K562 (cell line): ENCODE data around the gene FOSL2. TPM values are rescaled to one million over a fixed set of nuclear protein-coding genes. Genes with fewer than 3 reads are reported as not detected.
A peak's percentile ranks its signal among the peaks of the same experiment; 100 is the strongest.

Experiments used
- CCAR2 ChIP-seq: fragments of 200-400 bp; formaldehyde crosslinking; IDR thresholded peaks from 2 replicates; pipeline ENCODE4 v1.6.1; 2017; ENCODE audit warnings: mild to moderate bottlenecking, low read depth, low read length
- EZH2 ChIP-seq: IDR thresholded peaks from 2 replicates; pipeline ENCODE4 v1.6.1; 2012; ENCODE audit warnings: low read depth, mild to moderate bottlenecking, inconsistent platforms, low read length, borderline replicate concordance
- HDGF ChIP-seq: fragments of 450-650 bp; IDR thresholded peaks from 2 replicates; pipeline ENCODE4 v1.6.1; 2016
- HMG20A ChIP-seq: fragments of 450-650 bp; formaldehyde crosslinking; conservative IDR thresholded peaks from 2 replicates; pipeline ENCODE4 v1.4.0; 2020; ENCODE audit warnings: mild to moderate bottlenecking, mixed read lengths
- HOXB6 ChIP-seq: fragments of 250-450 bp; sonication (Bioruptor Pico); IDR thresholded peaks from 2 replicates; pipeline ENCODE4 v1.5.1; 2022; ENCODE audit warnings: mild to moderate bottlenecking, borderline replicate concordance
- KAT7 ChIP-seq: sonication (generic); formaldehyde crosslinking; IDR thresholded peaks from 2 replicates; pipeline ENCODE4 v1.8.0; 2022; ENCODE audit warnings: missing genetic modification reagents, mild to moderate bottlenecking, borderline replicate concordance
- MTA1 ChIP-seq: fragments of 450-650 bp; IDR thresholded peaks from 2 replicates; pipeline ENCODE4 v1.6.1; 2017; ENCODE audit warnings: borderline replicate concordance
- NR2C2 ChIP-seq, 2 experiments: fragments of 200-800 bp in 1 of 2; sonication (Bioruptor generic) in 1 of 2; sonication (generic) in 1 of 2; formaldehyde crosslinking in 1 of 2; IDR thresholded peaks; 2 replicates each; pipeline versions ENCODE4 v1.6.1 to v1.8.0; 2016 to 2022; ENCODE audit warnings: mild to moderate bottlenecking in 1 of 2, missing compliant biosample characterization in 1 of 2, missing genetic modification characterization in 1 of 2, missing genetic modification reagents in 1 of 2
- POLR3A ChIP-seq: IDR thresholded peaks from 2 replicates; pipeline ENCODE4 v1.6.1; 2011; ENCODE audit warnings: borderline replicate concordance, mild to moderate bottlenecking, moderate library complexity; ENCODE audit not compliant: insufficient read length, insufficient read depth; ENCODE audit errors: extremely low read depth
- RBFOX2 ChIP-seq: fragments of 200-400 bp; formaldehyde crosslinking; IDR thresholded peaks from 2 replicates; pipeline ENCODE4 v1.6.1; 2017; ENCODE audit warnings: low read depth, mild to moderate bottlenecking, low read length, moderate library complexity
- RBM14 ChIP-seq: fragments of 200-400 bp; formaldehyde crosslinking; IDR thresholded peaks from 2 replicates; pipeline ENCODE4 v1.6.1; 2018; ENCODE audit warnings: low read depth, mild to moderate bottlenecking, low read length, moderate library complexity, borderline replicate concordance; ENCODE audit not compliant: insufficient read depth
- SMARCB1 ChIP-seq: IDR thresholded peaks from 2 replicates; pipeline ENCODE4 v1.6.1; 2011; ENCODE audit warnings: improper control_type of control experiment, low read depth; ENCODE audit not compliant: insufficient read length
- STAG1 ChIP-seq: sonication (generic); formaldehyde crosslinking; IDR thresholded peaks from 2 replicates; pipeline ENCODE4 v1.5.0; 2020; ENCODE audit warnings: missing genetic modification reagents, borderline replicate concordance
- ZNF124 ChIP-seq: sonication (generic); formaldehyde crosslinking; IDR thresholded peaks from 2 replicates; pipeline ENCODE4 v1.8.1; 2022; ENCODE audit warnings: missing genetic modification reagents
- ZNF174 ChIP-seq: fragments of 250-450 bp; sonication (Bioruptor Pico); IDR thresholded peaks from 2 replicates; pipeline ENCODE4 v1.4.0; 2020; ENCODE audit warnings: mild to moderate bottlenecking
- ZNF175 ChIP-seq: fragments of 200-800 bp; sonication (Bioruptor generic); IDR thresholded peaks from 2 replicates; pipeline ENCODE4 v1.6.1; 2016; ENCODE audit warnings: low read depth, mild to moderate bottlenecking, missing genetic modification characterization, missing compliant biosample characterization
- ZNF561 ChIP-seq: fragments of 450-650 bp; formaldehyde crosslinking; conservative IDR thresholded peaks from 2 replicates; pipeline ENCODE4 v1.4.0; 2020; ENCODE audit warnings: mild to moderate bottlenecking, moderate library complexity
- ZNF76 ChIP-seq: fragments of 250-450 bp; sonication (Bioruptor Pico); IDR thresholded peaks from 2 replicates; pipeline ENCODE4 v1.4.0; 2020; ENCODE audit warnings: mild to moderate bottlenecking, moderate library complexity, borderline replicate concordance
- ZNF785 ChIP-seq: fragments of 250-450 bp; sonication (Bioruptor Pico); IDR thresholded peaks from 2 replicates; pipeline ENCODE4 v1.4.0; 2020; ENCODE audit warnings: mild to moderate bottlenecking
- polyA plus RNA-seq, 8 experiments: library from polyadenylated mRNA; depleted of rRNA in 4 of 8; stranded (reverse) in 5 of 8; unstranded in 3 of 8; fragments of >200 nt; fragmentation: Nextera tagmentation in 2 of 8; fragmentation: Illumina TruSeq in 1 of 8; extraction: Ambion mirVana in 2 of 8; extraction: Trizol in 1 of 8; gene quantifications; 2 replicates each; pipeline versions ENCODE4 v1.2.1 to v1.2.3, GENCODE V29; 2011 to 2014; ENCODE audit warnings: inconsistent platforms in 1 of 8, missing spikeins in 1 of 8
- total RNA-seq, 7 experiments: library from RNA; depleted of rRNA in 6 of 7; stranded (reverse); fragments of >200 nt in 6 of 7; fragmentation: Illumina TruSeq in 2 of 7; extraction: Trizol in 2 of 7; gene quantifications; 2 replicates each; pipeline versions ENCODE4 v1.2.1 to v1.2.3, GENCODE V29; 2011 to 2021; ENCODE audit warnings: low replicate concordance in 1 of 7
- TF ChIP-seq, protein P1 (sequence below): fragments of 450-650 bp; formaldehyde crosslinking; IDR thresholded peaks from 2 replicates; pipeline ENCODE4 v1.4.0; 2022; ENCODE audit warnings: mild to moderate bottlenecking, moderate library complexity
- TF ChIP-seq, protein P2 (sequence below): fragments of 250-450 bp; sonication (Bioruptor Pico); IDR thresholded peaks from 2 replicates; pipeline ENCODE4 v1.8.0; 2022; ENCODE audit warnings: moderate library complexity, mild to moderate bottlenecking, inconsistent platforms
- TF ChIP-seq, protein P3 (sequence below): sonication (generic); formaldehyde crosslinking; IDR thresholded peaks from 2 replicates; pipeline ENCODE4 v1.4.0; 2020; ENCODE audit warnings: mild to moderate bottlenecking, missing genetic modification reagents
- TF ChIP-seq, protein P4 (sequence below), 2 experiments: fragments of 450-650 bp; IDR thresholded peaks; 2 replicates each; pipeline ENCODE4 v1.6.1; 2016

FOSL2 gene
- total and polyA plus RNA-seq, 9 of the 15 experiments (the other 6 are each of a cell fraction or from before 2014, with no cell fraction given), result 0.04 to 2.9 (median 0.80) TPM

DNA sequence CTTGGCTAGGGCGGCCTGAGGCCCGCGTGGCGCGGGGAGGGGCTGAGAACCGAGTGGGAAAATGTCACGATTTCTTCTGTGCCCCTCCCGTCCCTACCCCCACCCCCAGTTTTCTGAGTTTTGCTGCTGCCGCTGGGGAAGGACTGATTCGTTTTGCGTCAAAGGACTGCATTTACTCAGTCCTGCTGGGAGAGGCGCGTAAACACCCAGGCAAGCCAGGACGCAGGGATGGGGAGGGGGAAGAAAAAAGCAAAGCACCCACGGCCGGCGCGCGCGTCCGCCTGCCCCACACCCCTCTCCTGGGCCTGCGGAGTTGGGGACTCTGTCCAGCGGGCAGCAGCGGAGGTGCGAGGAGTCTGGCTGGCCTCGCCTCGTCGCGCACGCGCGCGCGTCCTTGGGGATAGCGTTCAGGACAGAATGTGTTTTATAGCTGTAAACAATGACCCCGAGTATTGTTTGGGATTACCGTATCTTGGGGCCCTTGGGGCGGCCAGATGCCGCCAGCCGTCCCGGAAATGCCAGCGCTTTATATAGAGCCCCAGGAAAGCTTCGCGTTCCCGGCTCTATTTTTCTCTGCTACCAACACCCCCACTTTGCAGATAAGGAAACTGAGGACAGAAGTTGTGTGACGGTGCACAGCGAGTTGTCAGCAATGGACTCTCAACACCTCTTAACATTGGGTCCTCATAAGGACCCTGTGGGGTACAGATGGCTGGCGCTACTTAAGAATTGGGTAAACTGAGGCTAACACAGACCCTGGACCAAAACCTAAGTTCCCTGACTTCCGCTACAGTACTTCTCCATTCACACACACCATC, 1.7 kb upstream of the FOSL2 start (continued):
- TF ChIP-seq, protein P1, sequence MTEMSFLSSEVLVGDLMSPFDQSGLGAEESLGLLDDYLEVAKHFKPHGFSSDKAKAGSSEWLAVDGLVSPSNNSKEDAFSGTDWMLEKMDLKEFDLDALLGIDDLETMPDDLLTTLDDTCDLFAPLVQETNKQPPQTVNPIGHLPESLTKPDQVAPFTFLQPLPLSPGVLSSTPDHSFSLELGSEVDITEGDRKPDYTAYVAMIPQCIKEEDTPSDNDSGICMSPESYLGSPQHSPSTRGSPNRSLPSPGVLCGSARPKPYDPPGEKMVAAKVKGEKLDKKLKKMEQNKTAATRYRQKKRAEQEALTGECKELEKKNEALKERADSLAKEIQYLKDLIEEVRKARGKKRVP (CRISPR knock-in tag), result no peak
- TF ChIP-seq EZH2 (no peak), STAG1 (CRISPR knock-in tag) (no peak), RBFOX2 (peak; percentile 34), NR2C2 (CRISPR knock-in tag; IDR thresholded peaks at IDR 0.05) (0 out of 2 replicates have a peak, but pooled peaks have one; percentile 28), NR2C2 (tag; IDR thresholded peaks at IDR 0.05) (no peak; the same call in 1 of the 2 replicates), ZNF175 (CRISPR knock-in tag) (0 out of 2 replicates have a peak, but pooled peaks have one; percentile 58), ZNF76 (no peak), KAT7 (CRISPR knock-in tag) (no peak), HMG20A (CRISPR knock-in tag) (no peak; the same call in 1 of the 2 replicates), ZNF174 (CRISPR knock-in tag) (no peak), HOXB6 (no peak), POLR3A (no peak), ZNF561 (no peak), CCAR2 (no peak), ZNF785 (CRISPR knock-in tag) (no peak), ZNF124 (CRISPR knock-in tag) (no peak), HDGF (no peak), SMARCB1 (no peak), MTA1 (no peak), RBM14 (no peak)
- TF ChIP-seq, protein P2, sequence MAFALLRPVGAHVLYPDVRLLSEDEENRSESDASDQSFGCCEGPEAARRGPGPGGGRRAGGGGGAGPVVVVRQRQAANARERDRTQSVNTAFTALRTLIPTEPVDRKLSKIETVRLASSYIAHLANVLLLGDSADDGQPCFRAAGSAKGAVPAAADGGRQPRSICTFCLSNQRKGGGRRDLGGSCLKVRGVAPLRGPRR (CRISPR knock-in tag), result no peak
- TF ChIP-seq, protein P3, sequence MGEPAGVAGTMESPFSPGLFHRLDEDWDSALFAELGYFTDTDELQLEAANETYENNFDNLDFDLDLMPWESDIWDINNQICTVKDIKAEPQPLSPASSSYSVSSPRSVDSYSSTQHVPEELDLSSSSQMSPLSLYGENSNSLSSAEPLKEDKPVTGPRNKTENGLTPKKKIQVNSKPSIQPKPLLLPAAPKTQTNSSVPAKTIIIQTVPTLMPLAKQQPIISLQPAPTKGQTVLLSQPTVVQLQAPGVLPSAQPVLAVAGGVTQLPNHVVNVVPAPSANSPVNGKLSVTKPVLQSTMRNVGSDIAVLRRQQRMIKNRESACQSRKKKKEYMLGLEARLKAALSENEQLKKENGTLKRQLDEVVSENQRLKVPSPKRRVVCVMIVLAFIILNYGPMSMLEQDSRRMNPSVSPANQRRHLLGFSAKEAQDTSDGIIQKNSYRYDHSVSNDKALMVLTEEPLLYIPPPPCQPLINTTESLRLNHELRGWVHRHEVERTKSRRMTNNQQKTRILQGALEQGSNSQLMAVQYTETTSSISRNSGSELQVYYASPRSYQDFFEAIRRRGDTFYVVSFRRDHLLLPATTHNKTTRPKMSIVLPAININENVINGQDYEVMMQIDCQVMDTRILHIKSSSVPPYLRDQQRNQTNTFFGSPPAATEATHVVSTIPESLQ (CRISPR knock-in tag), result peak; percentile 43; the same call in 1 of the 2 replicates
- TF ChIP-seq, protein P4, sequence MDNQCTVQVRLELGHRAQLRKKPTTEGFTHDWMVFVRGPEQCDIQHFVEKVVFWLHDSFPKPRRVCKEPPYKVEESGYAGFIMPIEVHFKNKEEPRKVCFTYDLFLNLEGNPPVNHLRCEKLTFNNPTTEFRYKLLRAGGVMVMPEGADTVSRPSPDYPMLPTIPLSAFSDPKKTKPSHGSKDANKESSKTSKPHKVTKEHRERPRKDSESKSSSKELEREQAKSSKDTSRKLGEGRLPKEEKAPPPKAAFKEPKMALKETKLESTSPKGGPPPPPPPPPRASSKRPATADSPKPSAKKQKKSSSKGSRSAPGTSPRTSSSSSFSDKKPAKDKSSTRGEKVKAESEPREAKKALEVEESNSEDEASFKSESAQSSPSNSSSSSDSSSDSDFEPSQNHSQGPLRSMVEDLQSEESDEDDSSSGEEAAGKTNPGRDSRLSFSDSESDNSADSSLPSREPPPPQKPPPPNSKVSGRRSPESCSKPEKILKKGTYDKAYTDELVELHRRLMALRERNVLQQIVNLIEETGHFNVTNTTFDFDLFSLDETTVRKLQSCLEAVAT (IDR thresholded peaks at IDR 0.05), result no peak
